B cell (primary cell): ENCODE measurements around the gene RHOBTB3. TPM values are rescaled to one million over a fixed set of nuclear protein-coding genes. Genes with fewer than 3 reads are reported as not detected.

Source experiments
- ATAC-seq: fragments of 200-7000 bp; cut with Tn5 transposase; one replicate; pipeline ENCODE4 v1.10.0; 2021; ENCODE audit warnings: low read depth, mild to moderate bottlenecking, moderate number of reproducible peaks, moderate library complexity
- CTCF ChIA-PET: fragments of 350-600 bp; sonication (Branson Sonifier 250); formaldehyde crosslinking; loops from one replicate; lab custom pipeline; 2021; ENCODE audit warnings: antibody characterized with exemption, inconsistent platforms; lab: Charles Lee
- POLR2A ChIA-PET: fragments of 350-600 bp; sonication (Branson Sonifier 250); formaldehyde crosslinking; loops from one replicate; lab custom pipeline; 2021; ENCODE audit warnings: antibody characterized with exemption; lab: Charles Lee
- DNase-seq: peaks from one replicate; pipeline ENCODE4 v3.0.0; 2013
- H2AFZ ChIP-seq: 2 replicates; pipeline ENCODE4 v1.6.1; 2012; ENCODE audit warnings: mild to moderate bottlenecking, low read depth, low read length; ENCODE audit not compliant: insufficient read depth, poor library complexity, severe bottlenecking
- H3K27ac ChIP-seq, 2 donors: 1 replicate in 1 of 2; 2 replicates in 1 of 2; pipeline ENCODE4 v1.5.1; 2012 to 2013; ENCODE audit warnings: low read length in 2 of 2, mild to moderate bottlenecking in 2 of 2, moderate library complexity in 1 of 2
- H3K27me3 ChIP-seq, 4 experiments: fragments of 200-600 bp in 1 of 4; sonication (generic) in 1 of 4; replicated peaks in 1 of 4; 1 replicate in 2 of 4; 2 replicates in 2 of 4; pipeline versions ENCODE4 v1.6.1 to v1.7.0; 2013 to 2016; ENCODE audit warnings: low read length in 3 of 4, mild to moderate bottlenecking in 2 of 4, mixed read lengths in 1 of 4, moderate library complexity in 1 of 4; ENCODE audit not compliant: insufficient read depth in 4 of 4, control insufficient read depth in 3 of 4; ENCODE audit errors: control extremely low read depth in 1 of 4
- H3K36me3 ChIP-seq, 2 experiments: replicated peaks in 1 of 2; 1 replicate in 1 of 2; 2 replicates in 1 of 2; pipeline versions ENCODE4 v1.6.1 to v1.7.1; 2013; ENCODE audit warnings: low read length in 1 of 2; ENCODE audit not compliant: insufficient read depth in 2 of 2, control insufficient read depth in 1 of 2; ENCODE audit errors: control extremely low read depth in 1 of 2, extremely low read depth in 1 of 2
- H3K4me1 ChIP-seq, 2 donors: fragments of 200-600 bp in 1 of 2; sonication (generic) in 1 of 2; 1 replicate in 1 of 2; 2 replicates in 1 of 2; pipeline versions ENCODE4 v1.5.1 to v1.6.1; 2013 to 2017; ENCODE audit warnings: low read length in 2 of 2; ENCODE audit not compliant: control insufficient read depth in 2 of 2, insufficient read depth in 2 of 2
- H3K4me2 ChIP-seq: replicated peaks from 2 replicates; pipeline ENCODE3; 2012; ENCODE audit warnings: mild to moderate bottlenecking, low read depth, low read length; ENCODE audit not compliant: poor library complexity, severe bottlenecking
- H3K4me3 ChIP-seq, 5 experiments: fragments of 200-600 bp in 1 of 5; sonication (generic) in 1 of 5; 1 replicate in 3 of 5; 2 replicates in 2 of 5; pipeline versions ENCODE4 v1.5.1 to v1.7.0; 2011 to 2016; ENCODE audit warnings: low read length in 4 of 5, mild to moderate bottlenecking in 4 of 5, low read depth in 2 of 5, control low read depth in 1 of 5, moderate library complexity in 1 of 5; ENCODE audit not compliant: insufficient read depth in 1 of 5; ENCODE audit errors: control extremely low read depth in 1 of 5, extremely low read depth in 1 of 5
- H3K79me2 ChIP-seq: fragments of 200-600 bp; sonication (generic); one replicate; pipeline ENCODE4 v1.6.0; 2016; ENCODE audit warnings: low read length; ENCODE audit not compliant: control insufficient read depth, insufficient read depth
- H3K9ac ChIP-seq: fragments of 200-600 bp; sonication (generic); 2 replicates; pipeline ENCODE4 v1.6.1; 2017; ENCODE audit warnings: mild to moderate bottlenecking, low read length, moderate library complexity
- H3K9me3 ChIP-seq, 3 donors: one replicate each; pipeline versions ENCODE4 v1.6.1 to v1.7.1; 2013; ENCODE audit warnings: low read length in 2 of 3; ENCODE audit not compliant: control insufficient read depth in 2 of 3, insufficient read depth in 1 of 3; ENCODE audit errors: control extremely low read depth in 1 of 3
- H4K20me1 ChIP-seq: 2 replicates; pipeline ENCODE4 v1.6.0; 2012; ENCODE audit warnings: mild to moderate bottlenecking, low read length; ENCODE audit not compliant: insufficient read depth, control insufficient read depth, poor library complexity, severe bottlenecking
- H3K27ac Mint-ChIP-seq: one replicate; pipeline ENCODE4 v1.8.0; 2021; ENCODE audit warnings: mixed read lengths
- H3K27me3 Mint-ChIP-seq: one replicate; pipeline ENCODE4 v1.8.0; 2021; ENCODE audit warnings: mixed read lengths
- H3K4me1 Mint-ChIP-seq: one replicate; pipeline ENCODE4 v1.8.0; 2021; ENCODE audit warnings: mixed read lengths
- H3K4me3 Mint-ChIP-seq: one replicate; pipeline ENCODE4 v1.8.0; 2021; ENCODE audit warnings: mixed read lengths
- H3K9me3 Mint-ChIP-seq: one replicate; pipeline ENCODE4 v1.8.0; 2022; ENCODE audit warnings: mixed read lengths; ENCODE audit not compliant: insufficient read depth
- CTCF ChIP-seq: fragments of 200-600 bp; IDR thresholded peaks from one replicate; pipeline ENCODE4 v1.8.0; 2022; ENCODE audit warnings: antibody characterized with exemption, mild to moderate bottlenecking
- EZH2 ChIP-seq: IDR thresholded peaks from 2 replicates; pipeline ENCODE4 v1.6.1; 2012; ENCODE audit warnings: borderline replicate concordance, low read depth, mild to moderate bottlenecking, moderate library complexity, low read length; ENCODE audit not compliant: insufficient read depth, poor library complexity, severe bottlenecking
- WGBS: methylation state at CpG from one replicate; pipeline ENCODE4 v1.1.5; 2013; ENCODE audit warnings: missing lambda C conversion rate; ENCODE audit not compliant: insufficient coverage; 5-methylcytosine and 5-hydroxymethylcytosine counted together
- intact Hi-C: fragments of 100-400 bp; cut with micrococcal nuclease; formaldehyde crosslinking; loops from one replicate; pipeline ENCODE4 v1.10.0; 2022
- polyA plus RNA-seq: library from polyadenylated mRNA; depleted of rRNA; stranded (reverse); fragments of >200 nt; gene quantifications from 2 replicates; pipeline ENCODE4 v1.2.3, GENCODE V29; 2012
- total RNA-seq, 2 donors: library from RNA; stranded (reverse); fragments of 120-200 nt in 1 of 2; gene quantifications; 1 replicate in 1 of 2; 2 replicates in 1 of 2; pipeline versions ENCODE4 v1.2.3 to v1.2.4, GENCODE V29; 2013 to 2022

RHOBTB3 gene
- total and polyA plus RNA-seq, 2 donors (not counting 1 experiment from before 2014, with no cell fraction given): 1.7 to 5.0 TPM

GRCh38 chr5:95760273-95761191 is 29.4 kb downstream of the RHOBTB3 start:
- Histone ChIP-seq H3K36me3 (no peaks in the 10 kb centered on the region), H3K27me3 (no peaks in the 10 kb centered on the region), H3K4me3 (peak overlapping the region in 4 of 5 experiments; percentile 13 to 66 (median 38)), H3K79me2 (no peaks in the 10 kb centered on the region), H3K4me1 (peaks cover 29 to 34% of the 10 kb centered on the region in 2 donors), H3K9me3 (no peaks in the 10 kb centered on the region), H3K9ac (peak overlapping the region; percentile 57), H3K27ac (peak overlapping the region; percentile 70 to 82), H2AFZ (peak overlapping the region; percentile 63), H3K4me2 (peak overlapping the region; percentile 76), H4K20me1 (no peaks in the 10 kb centered on the region)
- intact Hi-C loops: loop anchor here (2.0 kb wide), 1 partner anchor 28 kb away; no protein-coding TSS in a partner anchor
- 83% methylated on average over 1 of the region's 3 CpGs for WGBS
- Mint-ChIP-seq H3K4me1 (peaks cover 38% of the 10 kb centered on the region), H3K27ac (peak overlapping the region; percentile 93), H3K4me3 (peak overlapping the region; percentile 91), H3K9me3 (no peaks in the 10 kb centered on the region), H3K27me3 (no peaks in the 10 kb centered on the region)
- TF ChIP-seq CTCF (no peak), EZH2 (no peak)
- peak; percentile 77 for ATAC-seq
- CTCF ChIA-PET: interaction anchor here (1.0 to 1.6 kb wide), 2 partner anchors 21 to 30 kb away, joined by 3 to 14 read pairs; partner anchors contain the start of gene RHOBTB3
- peak; percentile 56 for DNase-seq
- POLR2A ChIA-PET: interaction anchor here (1.0 kb wide), 1 partner anchor 114 kb away, joined by 3 read pairs; the partner anchor contains the start of gene RFESD
